Caco-2 (cell line): ENCODE measurements around the gene MED13L. TPM values are rescaled to one million over a fixed set of nuclear protein-coding genes. Genes with fewer than 3 reads are reported as not detected.

ENCODE experiments used
- BruUV-seq: library from RNA; stranded (reverse); fragments of 400-500 nt; replicated peaks from 2 replicates; lab custom pipeline; 2021; lab: Mats Ljungman, UMichigan
- CTCF ChIA-PET: fragments of 300-600 bp; sonication (Branson Sonifier 250); formaldehyde crosslinking; loops from one replicate; lab custom pipeline; 2022; ENCODE audit warnings: antibody characterized with exemption; lab: Charles Lee
- POLR2A ChIA-PET: fragments of 300-600 bp; sonication (Branson Sonifier 250); formaldehyde crosslinking; loops from one replicate; lab custom pipeline; 2022; ENCODE audit warnings: antibody characterized with exemption; lab: Charles Lee
- DNase-seq, 2 experiments: peaks; one replicate each; pipeline versions ENCODE4 v3.0.0 to v3.0.0-alpha.2; 2020 to 2022
- H3K27me3 ChIP-seq: replicated peaks from 2 replicates; pipeline ENCODE4 v1.6.0; 2011; ENCODE audit warnings: low read length; ENCODE audit not compliant: control insufficient read depth, insufficient read depth
- H3K36me3 ChIP-seq: 2 replicates; pipeline ENCODE4 v1.5.1; 2011; ENCODE audit warnings: low read length; ENCODE audit not compliant: control insufficient read depth, insufficient read depth
- H3K4me1 ChIP-seq: fragments of 250-450 bp; sonication (Bioruptor Pico); 2 replicates; pipeline ENCODE4 v1.5.1; 2020; ENCODE audit warnings: mild to moderate bottlenecking
- H3K4me3 ChIP-seq: 2 replicates; pipeline ENCODE4 v1.5.1; 2011; ENCODE audit warnings: low read depth, mild to moderate bottlenecking, control low read depth, low read length
- H3K9me3 ChIP-seq: fragments of 250-450 bp; sonication (Bioruptor Pico); 2 replicates; pipeline ENCODE4 v1.5.1; 2020; ENCODE audit warnings: mild to moderate bottlenecking, moderate library complexity
- H3K27ac Mint-ChIP-seq: one replicate; pipeline ENCODE4 v1.8.0; 2022; ENCODE audit warnings: mixed read lengths; ENCODE audit not compliant: unreplicated experiment
- H3K27me3 Mint-ChIP-seq: one replicate; pipeline ENCODE4 v1.8.0; 2022; ENCODE audit warnings: mixed read lengths; ENCODE audit not compliant: insufficient read depth, unreplicated experiment
- H3K36me3 Mint-ChIP-seq: one replicate; pipeline ENCODE4 v1.8.0; 2022; ENCODE audit warnings: mild to moderate bottlenecking, mixed read lengths; ENCODE audit not compliant: insufficient read depth, unreplicated experiment
- H3K4me1 Mint-ChIP-seq: one replicate; pipeline ENCODE4 v1.8.0; 2022; ENCODE audit warnings: low read depth, mixed read lengths; ENCODE audit not compliant: unreplicated experiment
- H3K4me3 Mint-ChIP-seq: one replicate; pipeline ENCODE4 v1.8.0; 2022; ENCODE audit warnings: mild to moderate bottlenecking, moderate library complexity, mixed read lengths; ENCODE audit not compliant: unreplicated experiment
- H3K9me3 Mint-ChIP-seq: one replicate; pipeline ENCODE4 v1.8.0; 2022; ENCODE audit warnings: mixed read lengths; ENCODE audit not compliant: unreplicated experiment
- CTCF ChIP-seq, 2 experiments: fragments of 200-600 bp in 1 of 2; IDR thresholded peaks; 1 replicate in 1 of 2; 2 replicates in 1 of 2; pipeline versions ENCODE4 v1.5.1 to v1.8.0; 2011 to 2022; ENCODE audit warnings: antibody characterized with exemption in 1 of 2, control low read depth in 1 of 2, inconsistent platforms in 1 of 2, low read depth in 1 of 2, low read length in 1 of 2, mild to moderate bottlenecking in 1 of 2, moderate library complexity in 1 of 2; ENCODE audit not compliant: insufficient read depth in 1 of 2, severe bottlenecking in 1 of 2, unreplicated experiment in 1 of 2
- intact Hi-C: fragments of 100-400 bp; cut with micrococcal nuclease; formaldehyde crosslinking; loops from one replicate; pipeline ENCODE4 v1.10.0; 2022; ENCODE audit not compliant: unreplicated experiment
- total RNA-seq: library from RNA; stranded (reverse); gene quantifications from 2 replicates; pipeline ENCODE4 v1.2.3, GENCODE V29; 2022

MED13L gene
- total RNA-seq, 1 experiment from 2014 or later: 160 TPM

- no TSS peak for BruUV-seq
- peaks cover 10% of the 10 kb centered on the region for H3K9me3 Mint-ChIP-seq
- Histone ChIP-seq H3K4me3 (no peak overlapping the region), H3K36me3 (no peaks in the 10 kb centered on the region), H3K27me3 (no peaks in the 10 kb centered on the region), H3K4me1 (no peaks in the 10 kb centered on the region), H3K9me3 (no peaks in the 10 kb centered on the region; the same call in 1 of the 2 replicates)
- no peak overlapping the region for H3K4me3 Mint-ChIP-seq
- H3K27me3 Mint-ChIP-seq: no peaks in the 10 kb centered on the region
- intact Hi-C loops: no loop called here
- no peak overlapping the region for H3K27ac Mint-ChIP-seq
- H3K36me3 Mint-ChIP-seq: no peaks in the 10 kb centered on the region
- DNase-seq: no peak
- no peak for TF ChIP-seq CTCF (IDR thresholded peaks at IDR 0.05; ENCODE audit: insufficient read depth in 1 of 2, low read depth in 1 of 2, low read length in 1 of 2, severe bottlenecking in 1 of 2, unreplicated experiment in 1 of 2)
- POLR2A ChIA-PET: no interaction called here
- CTCF ChIA-PET: no interaction called here
- H3K4me1 Mint-ChIP-seq: no peaks in the 10 kb centered on the region
Observed at GRCh38 chr12:115934046-115934445, 343.4 kb downstream of the MED13L start.

GRCh38 chr12:115932066-115932465 is 345.4 kb downstream of the MED13L start:
- TF ChIP-seq CTCF (IDR thresholded peaks at IDR 0.05; ENCODE audit: insufficient read depth in 1 of 2, low read depth in 1 of 2, low read length in 1 of 2, severe bottlenecking in 1 of 2, unreplicated experiment in 1 of 2): no peak
- Mint-ChIP-seq H3K36me3 (no peaks in the 10 kb centered on the region), H3K27me3 (peaks cover 2% of the 10 kb centered on the region), H3K27ac (no peak overlapping the region), H3K4me1 (no peaks in the 10 kb centered on the region), H3K4me3 (no peak overlapping the region), H3K9me3 (no peaks in the 10 kb centered on the region)
- CTCF ChIA-PET: no interaction called here
- POLR2A ChIA-PET: no interaction called here
- no TSS peak for BruUV-seq
- Histone ChIP-seq H3K27me3 (no peaks in the 10 kb centered on the region), H3K4me3 (no peak overlapping the region), H3K9me3 (no peaks in the 10 kb centered on the region), H3K4me1 (no peaks in the 10 kb centered on the region), H3K36me3 (no peaks in the 10 kb centered on the region)
- intact Hi-C loops: no loop called here
- DNase-seq: no peak

- Histone ChIP-seq H3K4me1 (no peaks in the 10 kb centered on the region), H3K4me3 (no peak overlapping the region), H3K36me3 (no peaks in the 10 kb centered on the region), H3K27me3 (no peaks in the 10 kb centered on the region), H3K9me3 (no peaks in the 10 kb centered on the region)
- H3K27ac Mint-ChIP-seq: no peak overlapping the region
- BruUV-seq: no TSS peak
- peaks cover 2% of the 10 kb centered on the region for H3K27me3 Mint-ChIP-seq
- no peaks in the 10 kb centered on the region for H3K4me1 Mint-ChIP-seq
- H3K36me3 Mint-ChIP-seq: no peaks in the 10 kb centered on the region
- intact Hi-C loops: no loop called here
- ChIA-PET POLR2A (no interaction called here), CTCF (interaction anchor here (0.7 kb wide), 1 partner anchor 1268 kb away, joined by 3 read pairs; no protein-coding TSS in a partner anchor)
- no peak for TF ChIP-seq CTCF (IDR thresholded peaks at IDR 0.05; ENCODE audit: insufficient read depth in 1 of 2, low read depth in 1 of 2, low read length in 1 of 2, severe bottlenecking in 1 of 2, unreplicated experiment in 1 of 2)
- no peak for DNase-seq
- H3K4me3 Mint-ChIP-seq: no peak overlapping the region
- H3K9me3 Mint-ChIP-seq: no peaks in the 10 kb centered on the region
Observed at GRCh38 chr12:115930336-115930735, 347.2 kb downstream of the MED13L start.
